ENCODE measurements around the gene CACNG5. TPM values are rescaled to one million over a fixed set of nuclear protein-coding genes. Genes with fewer than 3 reads are reported as not detected.

Gene CACNG5
- polyA plus RNA-seq, 3 donors = not detected

DNA sequence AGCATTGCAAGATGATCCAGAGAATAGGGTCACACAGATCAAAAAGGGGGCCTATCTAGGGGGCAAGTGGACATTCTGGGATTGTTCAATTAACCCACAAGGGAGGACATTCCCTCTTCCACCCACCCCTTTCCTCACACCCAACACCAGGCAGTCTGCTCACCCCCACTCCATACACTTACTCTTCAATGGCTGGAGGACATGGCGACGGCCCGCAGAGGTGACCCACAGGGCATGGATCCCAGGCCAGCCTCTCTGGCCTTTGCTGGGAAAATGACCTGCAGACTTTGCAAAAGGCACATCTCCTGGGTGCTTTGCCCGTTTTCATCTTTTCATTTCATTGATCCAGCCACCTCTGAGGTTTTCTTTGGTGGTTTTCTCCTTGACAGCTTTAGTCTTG is 1.7 kb upstream of the CACNG5 start:
- Histone ChIP-seq H2AFZ (ENCODE audit: insufficient read depth, low read depth, low read length, poor library complexity, severe bottlenecking) (no peak overlapping the region), H3K79me2 (ENCODE audit: insufficient read depth, low read length) (no peaks in the 10 kb centered on the region), H3K4me2 (replicated peaks; ENCODE audit: extremely low read depth, low read length, poor library complexity, severe bottlenecking) (no peak overlapping the region), H3K36me3 (replicated peaks in 1 of 2; ENCODE audit: control insufficient read depth in 1 of 2, insufficient read depth in 2 of 2, low read length in 2 of 2) (no peaks in the 10 kb centered on the region), H3K9me3 (replicated peaks in 1 of 2; ENCODE audit: control insufficient read depth in 1 of 2, insufficient read depth in 1 of 2, low read length in 2 of 2) (no peaks in the 10 kb centered on the region), H3K4me3 (replicated peaks in 1 of 3; ENCODE audit: low read depth in 2 of 3, low read length in 3 of 3) (no peak overlapping the region), H3K27me3 (ENCODE audit: control insufficient read depth in 2 of 2, insufficient read depth in 2 of 2, low read length in 2 of 2) (peaks cover 12 to 58% of the 10 kb centered on the region in 2 donors), H4K20me1 (ENCODE audit: insufficient read depth, low read length) (no peaks in the 10 kb centered on the region), H3K27ac (ENCODE audit: low read depth in 1 of 2, low read length in 2 of 2) (no peak overlapping the region), H3K9ac (ENCODE audit: insufficient read depth, low read length, poor library complexity, severe bottlenecking) (no peak overlapping the region), H3K4me1 (ENCODE audit: control insufficient read depth in 1 of 2, insufficient read depth in 2 of 2, low read length in 2 of 2) (no peaks in the 10 kb centered on the region)
- H3K27me3 Mint-ChIP-seq (ENCODE audit: low read depth in 3 of 3) = peaks cover 58 to 68% (median 59%) of the 10 kb centered on the region in 3 donors
- peaks cover 0 to 8% (median 0%) of the 10 kb centered on the region in 7 donors for H3K9me3 Mint-ChIP-seq
- peaks cover 2% of the 10 kb centered on the region for H3K4me1 Mint-ChIP-seq
- no peaks in the 10 kb centered on the region for H3K36me3 Mint-ChIP-seq
- WGBS (ENCODE audit: insufficient coverage) = 89% methylated on average over 3 of the region's 4 CpGs
- DNase-seq = no peak
- TF ChIP-seq, protein P1, sequence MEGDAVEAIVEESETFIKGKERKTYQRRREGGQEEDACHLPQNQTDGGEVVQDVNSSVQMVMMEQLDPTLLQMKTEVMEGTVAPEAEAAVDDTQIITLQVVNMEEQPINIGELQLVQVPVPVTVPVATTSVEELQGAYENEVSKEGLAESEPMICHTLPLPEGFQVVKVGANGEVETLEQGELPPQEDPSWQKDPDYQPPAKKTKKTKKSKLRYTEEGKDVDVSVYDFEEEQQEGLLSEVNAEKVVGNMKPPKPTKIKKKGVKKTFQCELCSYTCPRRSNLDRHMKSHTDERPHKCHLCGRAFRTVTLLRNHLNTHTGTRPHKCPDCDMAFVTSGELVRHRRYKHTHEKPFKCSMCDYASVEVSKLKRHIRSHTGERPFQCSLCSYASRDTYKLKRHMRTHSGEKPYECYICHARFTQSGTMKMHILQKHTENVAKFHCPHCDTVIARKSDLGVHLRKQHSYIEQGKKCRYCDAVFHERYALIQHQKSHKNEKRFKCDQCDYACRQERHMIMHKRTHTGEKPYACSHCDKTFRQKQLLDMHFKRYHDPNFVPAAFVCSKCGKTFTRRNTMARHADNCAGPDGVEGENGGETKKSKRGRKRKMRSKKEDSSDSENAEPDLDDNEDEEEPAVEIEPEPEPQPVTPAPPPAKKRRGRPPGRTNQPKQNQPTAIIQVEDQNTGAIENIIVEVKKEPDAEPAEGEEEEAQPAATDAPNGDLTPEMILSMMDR (IDR thresholded peaks at IDR 0.05) = no peak
- no peak overlapping the region for H3K27ac Mint-ChIP-seq
- H3K4me3 Mint-ChIP-seq = peak overlapping the region in 1 of 2 donors; percentile 33
- intact Hi-C loops (cut with micrococcal nuclease) = loop anchor here in 1 of 2 donors (5.0 kb wide), 1 partner anchor 51 kb away; no protein-coding TSS in a partner anchor

DNA sequence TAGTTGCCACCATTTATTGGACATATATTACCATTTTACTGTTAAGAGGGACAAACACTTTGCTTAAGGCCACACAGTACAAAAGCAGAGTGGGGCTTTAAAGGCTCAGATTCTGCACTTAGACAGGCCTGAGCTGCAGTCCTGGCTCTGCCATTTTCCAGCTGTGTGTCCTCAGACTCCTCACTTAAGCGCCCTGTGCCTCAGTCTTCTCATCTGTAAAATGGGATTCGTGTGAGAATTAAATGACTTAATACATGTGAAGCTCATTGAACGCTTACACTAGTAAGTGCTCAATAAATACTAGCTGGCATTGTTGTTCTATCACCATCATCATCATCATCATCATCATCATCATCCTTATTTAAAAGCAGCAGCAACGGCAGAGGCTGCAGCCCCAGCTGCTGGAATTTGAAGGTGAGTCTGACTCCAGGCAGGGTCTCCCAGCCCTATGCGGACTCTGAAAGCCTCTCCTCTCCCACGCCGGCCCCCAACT is 445 bp upstream of the CACNG5 start:
- peak overlapping the region in 1 of 2 donors; percentile 65 for H3K4me3 Mint-ChIP-seq
- WGBS (ENCODE audit: insufficient coverage) = 10% methylated on average over 4 of the region's 7 CpGs
- DNase-seq = no peak

More for the DNA sequence above, 445 bp upstream of the CACNG5 start:
- Histone ChIP-seq H3K4me1 (ENCODE audit: control insufficient read depth in 1 of 2, insufficient read depth in 2 of 2, low read length in 2 of 2) (no peaks in the 10 kb centered on the region), H3K9ac (ENCODE audit: insufficient read depth, low read length, poor library complexity, severe bottlenecking) (no peak overlapping the region), H4K20me1 (ENCODE audit: insufficient read depth, low read length) (no peaks in the 10 kb centered on the region), H2AFZ (ENCODE audit: insufficient read depth, low read depth, low read length, poor library complexity, severe bottlenecking) (no peak overlapping the region), H3K4me2 (replicated peaks; ENCODE audit: extremely low read depth, low read length, poor library complexity, severe bottlenecking) (no peak overlapping the region), H3K79me2 (ENCODE audit: insufficient read depth, low read length) (no peaks in the 10 kb centered on the region), H3K27me3 (ENCODE audit: control insufficient read depth in 2 of 2, insufficient read depth in 2 of 2, low read length in 2 of 2) (peaks cover 8 to 46% of the 10 kb centered on the region in 2 donors), H3K36me3 (replicated peaks in 1 of 2; ENCODE audit: control insufficient read depth in 1 of 2, insufficient read depth in 2 of 2, low read length in 2 of 2) (no peaks in the 10 kb centered on the region), H3K27ac (ENCODE audit: low read depth in 1 of 2, low read length in 2 of 2) (no peak overlapping the region), H3K4me3 (replicated peaks in 1 of 3; ENCODE audit: low read depth in 2 of 3, low read length in 3 of 3) (no peak overlapping the region), H3K9me3 (replicated peaks in 1 of 2; ENCODE audit: control insufficient read depth in 1 of 2, insufficient read depth in 1 of 2, low read length in 2 of 2) (no peaks in the 10 kb centered on the region)
- intact Hi-C loops (cut with micrococcal nuclease) = loop anchor here in 1 of 2 donors (5.0 kb wide), 1 partner anchor 52 kb away; no protein-coding TSS in a partner anchor
- H3K4me1 Mint-ChIP-seq = peaks cover 2% of the 10 kb centered on the region
- H3K27me3 Mint-ChIP-seq (ENCODE audit: low read depth in 3 of 3) = peaks cover 46 to 62% (median 46%) of the 10 kb centered on the region in 3 donors
- H3K36me3 Mint-ChIP-seq = no peaks in the 10 kb centered on the region
- H3K27ac Mint-ChIP-seq = no peak overlapping the region
- H3K9me3 Mint-ChIP-seq = peaks cover 0 to 6% (median 0%) of the 10 kb centered on the region in 7 donors
- TF ChIP-seq, protein P1 (IDR thresholded peaks at IDR 0.05) = no peak

Data from CD14-positive monocyte (primary cell).